Esophagus muscularis mucosa (tissue), 4 donors: ENCODE measurements around the gene ALX3. TPM values are rescaled to one million over a fixed set of nuclear protein-coding genes. Genes with fewer than 3 reads are reported as not detected.

Source experiments
- DNase-seq: peaks from one replicate; pipeline ENCODE4 v3.0.0-alpha.2; 2017; ENCODE audit errors: extremely low spot score
- H3K27ac ChIP-seq, 4 donors: fragments of 200-600 bp; sonication (generic); replicated peaks in 1 of 4; 1 replicate in 3 of 4; 2 replicates in 1 of 4; pipeline ENCODE4 v1.5.1; 2016 to 2019; ENCODE audit warnings: mild to moderate bottlenecking in 1 of 4
- H3K27me3 ChIP-seq, 4 donors: fragments of 200-600 bp; sonication (generic); one replicate each; pipeline versions ENCODE4 v1.5.1 to v1.6.0; 2016 to 2019
- H3K36me3 ChIP-seq, 4 donors: fragments of 200-600 bp; sonication (generic); one replicate each; pipeline ENCODE4 v1.5.1; 2016 to 2019
- H3K4me1 ChIP-seq, 4 donors: fragments of 200-600 bp; sonication (generic); one replicate each; pipeline ENCODE4 v1.5.1; 2016 to 2019
- H3K4me3 ChIP-seq, 4 donors: fragments of 200-600 bp; sonication (generic); 1 replicate in 2 of 4; 2 replicates in 2 of 4; pipeline ENCODE4 v1.5.1; 2016 to 2019; ENCODE audit warnings: mild to moderate bottlenecking in 4 of 4, moderate library complexity in 1 of 4
- H3K9me3 ChIP-seq, 4 donors: fragments of 200-600 bp; sonication (generic); 1 replicate in 3 of 4; 2 replicates in 1 of 4; pipeline ENCODE4 v1.5.1; 2016 to 2019
- CTCF ChIP-seq, 3 experiments: fragments of 200-600 bp in 2 of 3; fragments of 450-650 bp in 1 of 3; sonication (generic) in 2 of 3; IDR thresholded peaks; one replicate each; pipeline ENCODE4 v1.5.1; 2017 to 2019; ENCODE audit warnings: antibody characterized with exemption in 3 of 3, mild to moderate bottlenecking in 2 of 3, moderate library complexity in 1 of 3
- EP300 ChIP-seq: sonication (generic); formaldehyde crosslinking; IDR thresholded peaks from one replicate; pipeline ENCODE4 v1.6.1; 2017; ENCODE audit warnings: antibody characterized with exemption
- POLR2A ChIP-seq: fragments of 450-650 bp; IDR thresholded peaks from one replicate; pipeline ENCODE4 v1.6.1; 2017; ENCODE audit warnings: antibody characterized with exemption, moderate library complexity, mild to moderate bottlenecking, low read depth
- POLR2AphosphoS5 ChIP-seq, 2 donors: sonication (generic); formaldehyde crosslinking; IDR thresholded peaks; one replicate each; pipeline ENCODE4 v1.6.1; 2017; ENCODE audit warnings: antibody characterized with exemption in 2 of 2
- WGBS: methylation state at CpG from one replicate; pipeline ENCODE4 v1.1.5; 2018; 5-methylcytosine and 5-hydroxymethylcytosine counted together
- intact Hi-C: fragments of 100-400 bp; cut with DNase I; formaldehyde crosslinking; loops from one replicate; pipeline ENCODE4 v1.15.1; 2023
- total RNA-seq, 4 donors: library from RNA; depleted of rRNA; stranded (reverse); fragments of >200 nt; gene quantifications; one replicate each; pipeline versions ENCODE4 v1.1.0 to v1.2.1, GENCODE V29; 2016

ALX3 gene
- total RNA-seq, 4 donors from 2014 or later, result not detected

GRCh38 chr1:110012100-110012780 lies 58.2 kb downstream of the ALX3 start:
- no peak for DNase-seq
- H3K4me1 ChIP-seq, result peaks cover 3 to 19% (median 10%) of the 10 kb centered on the region in 4 donors
- peaks cover 67 to 85% (median 83%) of the 10 kb centered on the region in 4 donors for H3K36me3 ChIP-seq
- 83% methylated on average over 6 of the region's 6 CpGs for WGBS
- TF ChIP-seq EP300 (no peak), POLR2A (no peak), CTCF (IDR thresholded peaks at IDR 0.05) (no peak), POLR2AphosphoS5 (IDR thresholded peaks at IDR 0.05) (no peak)
- intact Hi-C loops, result no loop called here
- H3K27me3 ChIP-seq, result no peaks in the 10 kb centered on the region
- H3K27ac ChIP-seq, result no peak overlapping the region
- no peaks in the 10 kb centered on the region for H3K9me3 ChIP-seq
- H3K4me3 ChIP-seq, result no peak overlapping the region

GRCh38 chr1:110011527-110012041 lies 58.9 kb downstream of the ALX3 start:
- H3K4me3 ChIP-seq, result no peak overlapping the region
- H3K36me3 ChIP-seq, result peaks cover 63 to 78% (median 76%) of the 10 kb centered on the region in 4 donors
- H3K4me1 ChIP-seq, result peaks cover 9 to 25% (median 17%) of the 10 kb centered on the region in 4 donors
- DNase-seq, result no peak
- TF ChIP-seq CTCF (IDR thresholded peaks at IDR 0.05) (peak; percentile 45 to 64 (median 64)), EP300 (no peak), POLR2A (no peak), POLR2AphosphoS5 (IDR thresholded peaks at IDR 0.05) (peak in 1 of 2 donors; percentile 18)
- 47% methylated on average over 2 of the region's 2 CpGs for WGBS
- peak overlapping the region in 1 of 4 donors; percentile 4 for H3K27ac ChIP-seq
- no peaks in the 10 kb centered on the region for H3K27me3 ChIP-seq
- H3K9me3 ChIP-seq, result no peaks in the 10 kb centered on the region
- intact Hi-C loops, result no loop called here

Other genes starting within 250 kb of the ALX3 start
- 10 to 100 TPM; 27.0 to 92.6 (median 48.1) TPM for gene CSF1, start 159.8 kb downstream of the ALX3 start, total RNA-seq
- 100 to 1,000 TPM in 1 of 4 donors, 10 to 100 TPM in 3; 72.1 to 111 (median 91.0) TPM for gene AHCYL1, start 85.9 kb downstream of the ALX3 start, total RNA-seq
- 10 to 100 TPM; 26.2 to 43.5 (median 35.3) TPM for gene STRIP1, start 36.0 kb downstream of the ALX3 start, total RNA-seq
- not detected for gene UBL4B, start 41.8 kb upstream of the ALX3 start, total RNA-seq
- 1 to 10 TPM in 1 of 4 donors, under 1 TPM in 3; 0.42 to 1.8 (median 0.57) TPM for gene SLC6A17, start 79.8 kb upstream of the ALX3 start, total RNA-seq
- gene KCNC4, start 139.6 kb upstream of the ALX3 start, total RNA-seq, result 10 to 100 TPM in 2 of 4 donors, 1 to 10 TPM in 2; 4.6 to 18.0 (median 9.7) TPM